T-cell (primary cell): Measurements from ENCODE around the gene ANKRD28. TPM values are rescaled to one million over a fixed set of nuclear protein-coding genes. Genes with fewer than 3 reads are reported as not detected.
A peak's percentile ranks its signal among the peaks of the same experiment; 100 is the strongest.

Source experiments
- ATAC-seq, 4 experiments: fragments of 200-7000 bp in 3 of 4; fragments of 150-1000 bp in 1 of 4; cut with Tn5 transposase; replicated peaks in 1 of 4; 1 replicate in 3 of 4; 2 replicates in 1 of 4; pipeline ENCODE4 v1.10.0; 2021; ENCODE audit warnings: moderate library complexity in 3 of 4, mild to moderate bottlenecking in 2 of 4, moderate number of reproducible peaks in 1 of 4
- CTCF ChIA-PET, 2 donors: fragments of 300-600 bp; sonication (Branson Sonifier 250); formaldehyde crosslinking; loops; one replicate each; lab custom pipeline; 2022; ENCODE audit warnings: antibody characterized with exemption in 2 of 2; lab: Charles Lee
- POLR2A ChIA-PET, 2 donors: fragments of 300-600 bp; sonication (Branson Sonifier 250); formaldehyde crosslinking; loops; one replicate each; lab custom pipeline; 2022; ENCODE audit warnings: antibody characterized with exemption in 2 of 2; lab: Charles Lee
- DNase-seq, 35 experiments: peaks; one replicate each; pipeline versions ENCODE4 v3.0.0 to v3.0.0-alpha.2; 2013 to 2023
- H3K27ac ChIP-seq: one replicate; pipeline ENCODE4 v1.5.1; 2013; ENCODE audit warnings: low read length
- H3K27me3 ChIP-seq, 2 experiments: replicated peaks in 1 of 2; 1 replicate in 1 of 2; 2 replicates in 1 of 2; pipeline versions ENCODE4 v1.6.1 to v1.7.0; 2013; ENCODE audit warnings: low read length in 1 of 2, mixed read lengths in 1 of 2; ENCODE audit not compliant: control insufficient read depth in 2 of 2, insufficient read depth in 2 of 2; ENCODE audit errors: extremely low read depth in 1 of 2
- H3K36me3 ChIP-seq, 2 donors: 1 replicate in 1 of 2; 2 replicates in 1 of 2; pipeline versions ENCODE4 v1.6.1 to v1.7.0; 2013; ENCODE audit warnings: low read length in 1 of 2; ENCODE audit not compliant: control insufficient read depth in 2 of 2, insufficient read depth in 1 of 2; ENCODE audit errors: extremely low read depth in 1 of 2
- H3K4me1 ChIP-seq, 2 experiments: 1 replicate in 1 of 2; 2 replicates in 1 of 2; pipeline versions ENCODE4 v1.6.1 to v1.7.0; 2013; ENCODE audit warnings: low read length in 2 of 2, mixed read lengths in 1 of 2; ENCODE audit not compliant: insufficient read depth in 2 of 2, control insufficient read depth in 1 of 2; ENCODE audit errors: extremely low read depth in 1 of 2
- H3K4me3 ChIP-seq, 2 donors: 1 replicate in 1 of 2; 2 replicates in 1 of 2; pipeline versions ENCODE4 v1.5.1 to v1.7.0; 2013; ENCODE audit warnings: mild to moderate bottlenecking in 2 of 2, low read length in 1 of 2, moderate library complexity in 1 of 2; ENCODE audit not compliant: control insufficient read depth in 1 of 2; ENCODE audit errors: extremely low read depth in 1 of 2
- H3K9me3 ChIP-seq: 2 replicates; pipeline ENCODE4 v1.7.0; 2013
- H3K27ac Mint-ChIP-seq, 2 donors: one replicate each; pipeline ENCODE4 v1.8.0; 2020 to 2021; ENCODE audit warnings: mild to moderate bottlenecking in 2 of 2, mixed read lengths in 2 of 2
- H3K27me3 Mint-ChIP-seq, 2 donors: one replicate each; pipeline ENCODE4 v1.8.0; 2021 to 2022; ENCODE audit warnings: mixed read lengths in 2 of 2
- H3K36me3 Mint-ChIP-seq: one replicate; pipeline ENCODE4 v1.8.0; 2021; ENCODE audit warnings: mixed read lengths
- H3K4me1 Mint-ChIP-seq, 3 donors: one replicate each; pipeline ENCODE4 v1.8.0; 2020 to 2022; ENCODE audit warnings: mixed read lengths in 3 of 3, mild to moderate bottlenecking in 1 of 3
- H3K4me3 Mint-ChIP-seq, 3 donors: one replicate each; pipeline ENCODE4 v1.8.0; 2020 to 2022; ENCODE audit warnings: mild to moderate bottlenecking in 3 of 3, mixed read lengths in 3 of 3, moderate library complexity in 3 of 3
- H3K9me3 Mint-ChIP-seq, 3 donors: one replicate each; pipeline ENCODE4 v1.8.0; 2020 to 2022; ENCODE audit warnings: mixed read lengths in 3 of 3
- WGBS: methylation state at CpG from one replicate; pipeline ENCODE4 v1.1.5; 2013; ENCODE audit warnings: missing lambda C conversion rate; ENCODE audit not compliant: insufficient coverage; 5-methylcytosine and 5-hydroxymethylcytosine counted together
- total RNA-seq, 35 experiments: library from RNA in 6 of 35; stranded (reverse) in 6 of 35; fragments of 120-200 nt in 1 of 35; gene quantifications; one replicate each; pipeline versions ENCODE4 v1.2.1 to v1.2.4 and lab custom pipeline; 2013 to 2026

Gene ANKRD28
- total RNA-seq, 5 donors from 2014 or later (not counting 1 experiment from before 2014, with no cell fraction given) = 30.1 to 67.6 (median 39.0) TPM

DNA sequence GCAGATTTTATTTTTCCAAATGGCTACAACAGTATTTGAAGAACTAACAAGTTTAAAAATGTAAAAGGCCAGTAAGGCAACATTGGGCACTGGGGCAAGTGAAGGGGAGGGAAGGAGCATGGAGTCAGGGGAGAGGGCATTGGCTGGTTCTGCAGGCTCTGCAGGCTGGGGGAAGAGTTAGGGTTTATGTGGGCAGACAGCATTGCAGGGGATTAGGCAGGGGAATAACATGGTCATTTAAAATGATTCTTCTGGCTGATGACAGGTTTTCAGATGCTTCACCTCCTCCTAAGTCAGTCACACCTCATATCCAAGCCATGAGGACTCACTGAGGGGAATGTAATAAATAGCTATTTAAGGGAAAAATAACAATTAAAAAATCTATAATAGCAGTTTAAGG is 143.7 kb downstream of the ANKRD28 start:
- no peak for ATAC-seq
- Histone ChIP-seq H3K36me3 (no peaks in the 10 kb centered on the region), H3K4me1 (peaks cover 0 to 8% of the 10 kb centered on the region in 2 experiments), H3K9me3 (no peaks in the 10 kb centered on the region), H3K27me3 (peaks cover 0 to 13% of the 10 kb centered on the region in 2 experiments), H3K27ac (no peak overlapping the region), H3K4me3 (no peak overlapping the region)
- Mint-ChIP-seq H3K9me3 (peaks cover 8 to 28% (median 8%) of the 10 kb centered on the region in 3 donors), H3K36me3 (peaks cover 21% of the 10 kb centered on the region), H3K4me3 (no peak overlapping the region), H3K27ac (no peak overlapping the region), H3K4me1 (peaks cover 10 to 27% (median 22%) of the 10 kb centered on the region in 3 donors), H3K27me3 (peaks cover 5 to 9% of the 10 kb centered on the region in 2 donors)
- POLR2A ChIA-PET = interaction anchor here (0.6 kb wide), 2 partner anchors 203 to 552 kb away, joined by 3 to 4 read pairs; no protein-coding TSS in a partner anchor
- no peak for DNase-seq
- CTCF ChIA-PET = no interaction called here

DNA sequence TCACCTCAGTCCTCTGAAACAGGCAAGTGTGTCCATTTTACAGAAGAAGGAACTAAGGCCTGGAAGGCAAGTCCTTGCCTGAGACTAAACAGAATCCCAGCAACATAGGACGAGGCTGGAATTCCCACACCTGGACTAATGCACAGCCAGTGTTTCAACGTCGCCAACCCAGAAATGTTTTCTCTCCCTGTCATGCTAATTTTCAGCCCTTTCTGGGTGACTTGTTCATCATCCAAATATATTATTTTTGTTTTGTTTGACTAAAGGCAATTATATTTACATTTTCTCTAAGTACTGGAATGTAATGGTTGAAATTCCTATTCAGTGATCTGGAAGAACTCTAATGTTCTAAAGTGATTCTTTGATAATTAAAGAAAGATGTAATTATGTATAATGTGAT is 144.5 kb downstream of the ANKRD28 start:
- H3K4me1 Mint-ChIP-seq = peaks cover 18 to 33% (median 24%) of the 10 kb centered on the region in 3 donors
- CTCF ChIA-PET = no interaction called here
- H3K27me3 Mint-ChIP-seq = peaks cover 5 to 9% of the 10 kb centered on the region in 2 donors

DNA sequence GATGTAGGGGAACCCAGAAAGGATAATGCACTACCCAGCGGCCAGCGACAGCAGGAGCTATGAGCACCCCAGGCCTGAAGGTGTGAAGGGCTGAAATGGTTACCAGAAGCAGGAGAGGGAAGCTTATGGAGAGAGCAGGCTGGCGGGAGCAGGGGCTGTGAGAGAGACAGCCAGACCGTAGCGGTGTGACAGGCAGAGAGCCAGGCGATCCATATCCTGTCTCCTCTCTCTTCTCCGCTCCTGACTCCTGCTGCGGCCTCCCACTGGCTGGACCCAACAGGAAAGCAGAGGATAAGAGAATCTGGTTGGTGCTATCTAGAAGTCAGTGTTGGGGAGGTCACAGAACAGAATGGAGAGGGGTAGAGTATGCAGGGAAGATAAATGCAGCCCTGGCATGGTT is 146.4 kb downstream of the ANKRD28 start:
- Mint-ChIP-seq H3K4me3 (no peak overlapping the region), H3K4me1 (peaks cover 37 to 53% (median 44%) of the 10 kb centered on the region in 3 donors), H3K9me3 (peaks cover 4 to 12% (median 9%) of the 10 kb centered on the region in 3 donors), H3K36me3 (peaks cover 12% of the 10 kb centered on the region), H3K27ac (no peak overlapping the region), H3K27me3 (peaks cover 5 to 9% of the 10 kb centered on the region in 2 donors)
- 98% methylated on average over 6 of the region's 8 CpGs for WGBS
- Histone ChIP-seq H3K36me3 (no peaks in the 10 kb centered on the region), H3K27me3 (peaks cover 0 to 13% of the 10 kb centered on the region in 2 experiments), H3K9me3 (no peaks in the 10 kb centered on the region), H3K27ac (no peak overlapping the region), H3K4me3 (no peak overlapping the region), H3K4me1 (peaks cover 22 to 34% of the 10 kb centered on the region in 2 experiments)
- ATAC-seq = no peak
- no peak for DNase-seq
- CTCF ChIA-PET = no interaction called here
- POLR2A ChIA-PET = no interaction called here

More for the DNA sequence above, 144.5 kb downstream of the ANKRD28 start:
- DNase-seq (no peak), ATAC-seq (no peak)
- Histone ChIP-seq H3K4me1 (peaks cover 8 to 15% of the 10 kb centered on the region in 2 experiments), H3K36me3 (no peaks in the 10 kb centered on the region), H3K27ac (no peak overlapping the region), H3K27me3 (peaks cover 0 to 13% of the 10 kb centered on the region in 2 experiments), H3K4me3 (no peak overlapping the region), H3K9me3 (no peaks in the 10 kb centered on the region)
- POLR2A ChIA-PET = interaction anchor here in 1 of 2 donors (0.6 kb wide), 1 partner anchor 202 kb away, joined by 4 read pairs; no protein-coding TSS in a partner anchor
- H3K36me3 Mint-ChIP-seq = peaks cover 14% of the 10 kb centered on the region
- WGBS = 100% methylated on average over 2 of the region's 3 CpGs
- no peak overlapping the region for H3K4me3 Mint-ChIP-seq
- no peak overlapping the region for H3K27ac Mint-ChIP-seq
- peaks cover 5 to 21% (median 9%) of the 10 kb centered on the region in 3 donors for H3K9me3 Mint-ChIP-seq

DNA sequence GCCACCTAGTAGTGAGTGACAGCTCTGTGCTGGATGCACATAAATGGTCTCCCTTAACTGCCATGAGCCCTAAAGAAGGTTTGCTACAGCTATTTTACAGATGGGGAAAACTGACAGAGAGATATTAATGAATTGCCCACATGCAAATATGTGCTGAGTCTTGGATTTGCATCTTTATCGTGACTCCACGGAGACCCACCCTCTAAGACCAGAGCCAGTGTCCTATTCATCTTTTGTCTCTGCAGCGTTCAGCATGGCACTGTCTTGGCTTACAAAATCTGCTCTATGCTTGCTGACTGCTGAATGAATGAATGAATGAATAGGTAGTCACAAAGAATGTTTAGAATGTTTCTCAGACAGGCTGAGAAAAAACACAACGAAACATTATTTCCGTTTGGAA is 147.9 kb downstream of the ANKRD28 start:
- ChIA-PET CTCF (interaction anchor here in 1 of 2 donors (0.6 kb wide), 1 partner anchor 422 kb away, joined by 4 read pairs; no protein-coding TSS in a partner anchor), POLR2A (no interaction called here)
- Mint-ChIP-seq H3K9me3 (peaks cover 0 to 9% (median under 1%) of the 10 kb centered on the region in 3 donors), H3K4me1 (peaks cover 49 to 61% (median 59%) of the 10 kb centered on the region in 3 donors), H3K27me3 (peaks cover 5 to 9% of the 10 kb centered on the region in 2 donors), H3K4me3 (peak overlapping the region in 1 of 3 donors; percentile 64), H3K27ac (no peak overlapping the region), H3K36me3 (peaks cover 11% of the 10 kb centered on the region)
- peaks cover 0 to 13% of the 10 kb centered on the region in 2 experiments for H3K27me3 ChIP-seq
- H3K4me1 ChIP-seq = peaks cover 24 to 48% of the 10 kb centered on the region in 2 experiments
- H3K4me3 ChIP-seq = no peak overlapping the region
- no peak overlapping the region for H3K27ac ChIP-seq
- H3K36me3 ChIP-seq = no peaks in the 10 kb centered on the region
- ATAC-seq (no peak), DNase-seq (no peak)
- H3K9me3 ChIP-seq = no peaks in the 10 kb centered on the region
- WGBS = 100% methylated on average over 3 of the region's 5 CpGs

DNA sequence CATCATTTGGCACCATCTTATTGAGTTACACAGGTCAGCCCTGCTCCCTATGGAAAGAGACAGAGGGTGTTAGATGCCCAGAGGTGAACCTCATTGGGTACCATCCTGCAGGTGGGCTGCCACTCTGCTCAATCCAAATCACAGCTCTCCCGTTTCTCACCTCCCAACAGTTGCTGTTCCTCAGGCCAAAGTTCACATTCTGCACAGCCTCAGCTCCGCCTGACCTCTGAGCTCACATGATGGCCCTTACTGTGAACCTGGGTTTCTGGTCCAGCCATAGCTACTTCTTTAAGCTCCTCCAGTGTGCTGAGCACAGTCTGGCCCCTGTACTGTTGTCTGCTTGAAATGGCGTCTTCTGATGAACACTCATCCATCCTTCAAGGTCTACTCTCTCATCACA is 148.4 kb downstream of the ANKRD28 start:
- POLR2A ChIA-PET = no interaction called here
- peaks cover 5 to 9% of the 10 kb centered on the region in 2 donors for H3K27me3 Mint-ChIP-seq
- Histone ChIP-seq H3K27me3 (peaks cover 0 to 13% of the 10 kb centered on the region in 2 experiments), H3K36me3 (peaks cover 0 to 2% of the 10 kb centered on the region in 2 donors), H3K4me3 (no peak overlapping the region), H3K4me1 (peaks cover 24 to 50% of the 10 kb centered on the region in 2 experiments), H3K9me3 (no peaks in the 10 kb centered on the region), H3K27ac (no peak overlapping the region)
- peaks cover 0 to 9% (median 0%) of the 10 kb centered on the region in 3 donors for H3K9me3 Mint-ChIP-seq
- peaks cover 13% of the 10 kb centered on the region for H3K36me3 Mint-ChIP-seq
- H3K4me1 Mint-ChIP-seq = peaks cover 49 to 61% (median 59%) of the 10 kb centered on the region in 3 donors
- ATAC-seq (no peak), DNase-seq (no peak)
- no peak overlapping the region for H3K27ac Mint-ChIP-seq
- peak overlapping the region in 1 of 3 donors; percentile 64 for H3K4me3 Mint-ChIP-seq
- CTCF ChIA-PET = interaction anchor here in 1 of 2 donors (0.6 kb wide), 1 partner anchor 147 kb away, joined by 3 read pairs; no protein-coding TSS in a partner anchor
- WGBS = 100% methylated on average over 3 of the region's 3 CpGs

DNA sequence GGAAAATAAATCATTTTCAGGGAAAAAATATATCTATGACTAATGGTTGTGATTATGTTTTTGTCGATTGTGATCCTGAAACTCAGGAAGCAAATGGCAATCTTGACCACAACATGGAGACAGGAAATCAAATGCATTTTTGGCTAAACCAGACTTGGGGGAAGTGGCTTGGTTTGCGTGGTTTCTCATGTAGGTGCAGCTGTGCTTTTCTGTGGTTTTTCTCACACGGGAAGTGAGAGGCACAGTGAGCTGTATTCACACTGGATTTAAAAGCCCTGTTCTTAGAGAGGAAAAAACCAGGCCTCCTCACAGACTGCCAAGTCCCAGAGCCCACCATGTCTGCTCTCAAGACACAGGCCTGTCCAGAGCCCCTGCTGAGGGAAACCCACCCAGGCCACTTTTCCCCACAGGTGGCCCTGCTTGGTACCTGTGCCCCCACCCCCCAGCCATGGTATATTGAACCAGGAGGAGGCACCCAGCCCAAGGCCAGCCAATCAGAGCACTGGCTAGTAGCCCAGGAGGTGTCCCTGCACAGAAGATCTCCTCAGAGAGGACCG is 150.1 kb downstream of the ANKRD28 start:
- DNase-seq (peak; percentile 12 to 75 (median 39)), ATAC-seq (peak; percentile 88 to 99 (median 96))
- ChIA-PET POLR2A (no interaction called here), CTCF (interaction anchor here in 1 of 2 donors (0.8 to 1.0 kb wide), 3 partner anchors 11 to 20 kb away, joined by 3 to 5 read pairs (median 3); no protein-coding TSS in a partner anchor)
- Histone ChIP-seq H3K4me3 (peak overlapping the region; percentile 9 to 32), H3K4me1 (peaks cover 24 to 50% of the 10 kb centered on the region in 2 experiments), H3K27me3 (peaks cover 0 to 11% of the 10 kb centered on the region in 2 experiments), H3K36me3 (peaks cover 0 to 5% of the 10 kb centered on the region in 2 donors), H3K27ac (no peak overlapping the region), H3K9me3 (no peaks in the 10 kb centered on the region)
- Mint-ChIP-seq H3K4me3 (peak overlapping the region; percentile 50 to 64 (median 50)), H3K27ac (peak overlapping the region; percentile 18 to 21), H3K4me1 (peaks cover 49 to 61% (median 59%) of the 10 kb centered on the region in 3 donors), H3K36me3 (peaks cover 15% of the 10 kb centered on the region), H3K9me3 (peaks cover 0 to 9% (median 0%) of the 10 kb centered on the region in 3 donors), H3K27me3 (peaks cover 5 to 9% of the 10 kb centered on the region in 2 donors)
- WGBS = 14% methylated on average over 1 of the region's 4 CpGs
